ENCODE results near the gene OSGEP.
"Not testable (repeated sequence)": the region's sequence is repeated elsewhere in the genome, so short reads cannot be mapped to it uniquely, and the experiment has no call there.

Gene OSGEP

DNA sequence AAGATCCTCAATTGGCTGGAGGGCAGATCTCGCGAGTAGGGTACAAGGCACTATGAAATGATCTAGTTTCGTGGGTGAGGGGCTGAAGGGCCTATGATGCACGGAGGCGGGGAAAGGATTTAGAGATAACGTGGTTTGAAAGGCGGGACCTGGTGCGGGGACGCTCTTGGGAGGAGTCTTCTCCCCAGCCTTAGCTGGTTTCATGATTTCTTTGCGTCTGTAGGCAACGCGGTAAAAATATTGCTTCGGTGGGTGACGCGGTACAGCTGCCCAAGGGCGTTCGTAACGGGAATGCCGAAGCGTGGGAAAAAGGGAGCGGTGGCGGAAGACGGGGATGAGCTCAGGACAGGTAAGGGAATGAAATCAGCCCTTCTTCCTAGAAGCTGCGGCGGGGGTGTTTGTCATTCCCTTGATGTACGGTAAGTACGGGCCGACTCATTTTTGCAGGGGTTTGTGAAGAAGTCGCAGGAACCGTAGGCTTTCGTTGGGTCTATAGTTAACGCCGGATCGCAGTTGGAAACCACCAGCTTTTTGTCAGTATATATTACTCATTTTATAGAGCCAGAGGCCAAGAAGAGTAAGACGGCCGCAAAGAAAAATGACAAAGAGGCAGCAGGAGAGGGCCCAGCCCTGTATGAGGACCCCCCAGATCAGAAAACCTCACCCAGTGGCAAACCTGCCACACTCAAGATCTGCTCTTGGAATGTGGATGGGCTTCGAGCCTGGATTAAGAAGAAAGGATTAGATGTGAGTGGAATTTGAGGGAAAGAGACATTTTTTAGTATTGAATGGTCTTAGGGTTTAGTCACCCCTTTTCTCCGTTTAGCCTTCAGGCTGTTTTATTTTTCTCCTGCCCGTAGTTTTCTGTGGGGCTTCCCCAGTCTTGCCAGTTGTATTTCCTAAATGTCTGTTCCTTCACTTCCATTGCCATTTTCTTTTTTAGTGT lies 1.0 kb upstream of the OSGEP start:
- peak overlapping the region; percentile 81 for H3K4me3 ChIP-seq (replicated peaks; ENCODE audit: insufficient read depth, low read length)
- peak overlapping the region; percentile 98 for H3K27ac ChIP-seq (replicated peaks)
- no peaks in the 10 kb centered on the region for H3K27me3 ChIP-seq (ENCODE audit: insufficient read depth, poor library complexity, severe bottlenecking)
- TF ChIP-seq, protein P1, sequence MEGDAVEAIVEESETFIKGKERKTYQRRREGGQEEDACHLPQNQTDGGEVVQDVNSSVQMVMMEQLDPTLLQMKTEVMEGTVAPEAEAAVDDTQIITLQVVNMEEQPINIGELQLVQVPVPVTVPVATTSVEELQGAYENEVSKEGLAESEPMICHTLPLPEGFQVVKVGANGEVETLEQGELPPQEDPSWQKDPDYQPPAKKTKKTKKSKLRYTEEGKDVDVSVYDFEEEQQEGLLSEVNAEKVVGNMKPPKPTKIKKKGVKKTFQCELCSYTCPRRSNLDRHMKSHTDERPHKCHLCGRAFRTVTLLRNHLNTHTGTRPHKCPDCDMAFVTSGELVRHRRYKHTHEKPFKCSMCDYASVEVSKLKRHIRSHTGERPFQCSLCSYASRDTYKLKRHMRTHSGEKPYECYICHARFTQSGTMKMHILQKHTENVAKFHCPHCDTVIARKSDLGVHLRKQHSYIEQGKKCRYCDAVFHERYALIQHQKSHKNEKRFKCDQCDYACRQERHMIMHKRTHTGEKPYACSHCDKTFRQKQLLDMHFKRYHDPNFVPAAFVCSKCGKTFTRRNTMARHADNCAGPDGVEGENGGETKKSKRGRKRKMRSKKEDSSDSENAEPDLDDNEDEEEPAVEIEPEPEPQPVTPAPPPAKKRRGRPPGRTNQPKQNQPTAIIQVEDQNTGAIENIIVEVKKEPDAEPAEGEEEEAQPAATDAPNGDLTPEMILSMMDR (IDR thresholded peaks at IDR 0.05; ENCODE audit: insufficient read depth, low read length) = no peak
- TF ChIP-seq SPI1 (IDR thresholded peaks at IDR 0.05; ENCODE audit: borderline replicate concordance, low read depth) (no peak), POLR2AphosphoS5 (IDR thresholded peaks at IDR 0.05; ENCODE audit: low read depth) (peak; percentile 68; the same call in 1 of the 2 replicates)
- DNase-seq (ENCODE audit: low read depth in 1 of 2, low spot score in 1 of 2) = peak in 1 of 2 experiments; percentile 74

DNA sequence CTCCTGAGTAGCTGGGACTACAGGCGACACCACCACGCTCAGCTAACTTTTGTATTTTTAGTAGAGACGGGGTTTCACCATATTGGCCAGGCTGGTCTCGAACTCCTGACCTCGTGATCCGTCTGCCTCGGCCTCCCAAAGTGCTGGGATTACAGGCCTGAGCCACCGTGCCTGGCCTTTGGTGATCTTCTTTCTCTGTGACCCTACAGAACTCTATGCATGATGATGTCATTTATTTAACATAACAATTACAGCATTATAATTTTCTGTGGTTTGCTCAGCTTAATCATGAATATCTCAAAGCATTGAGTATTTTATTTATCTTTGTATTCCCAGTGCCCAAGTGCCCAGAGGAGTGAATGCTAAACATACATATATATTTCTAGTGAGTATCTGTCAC lies 1.8 kb downstream of the OSGEP start:
- DNase-seq (ENCODE audit: low read depth in 1 of 2, low spot score in 1 of 2); H3K4me3 ChIP-seq (replicated peaks; ENCODE audit: insufficient read depth, low read length); H3K27ac ChIP-seq (replicated peaks): not testable (repeated sequence)

DNA sequence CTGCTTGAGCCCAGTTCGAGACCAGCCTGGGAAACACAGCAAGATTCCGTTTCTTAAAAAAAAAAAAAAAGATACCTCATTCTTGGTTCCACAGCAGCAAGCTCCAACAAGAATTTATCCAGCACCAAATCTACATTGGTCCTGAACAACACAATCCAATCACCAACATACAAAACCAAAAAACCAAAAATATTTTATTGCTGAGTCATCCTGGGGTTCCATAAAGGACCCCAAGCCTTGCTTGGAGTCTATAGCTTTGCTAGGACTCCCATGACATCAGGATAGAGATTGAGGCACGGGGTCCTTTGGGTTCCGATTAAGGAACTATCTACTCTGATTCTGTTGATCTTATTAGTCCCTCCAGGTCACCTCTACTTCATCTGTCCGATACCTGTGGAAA lies 7.7 kb downstream of the OSGEP start:
- no peak for DNase-seq (ENCODE audit: low read depth in 1 of 2, low spot score in 1 of 2)
- Histone ChIP-seq H3K4me3 (replicated peaks; ENCODE audit: insufficient read depth, low read length) (no peak overlapping the region), H3K27ac (replicated peaks) (no peak overlapping the region), H3K27me3 (ENCODE audit: insufficient read depth, poor library complexity, severe bottlenecking) (no peaks in the 10 kb centered on the region)
- no peak for TF ChIP-seq GABPA (IDR thresholded peaks at IDR 0.05; ENCODE audit: low read depth)
- TF ChIP-seq SPI1 (IDR thresholded peaks at IDR 0.05; ENCODE audit: borderline replicate concordance, low read depth) = no peak
- TF ChIP-seq, protein P1 (IDR thresholded peaks at IDR 0.05; ENCODE audit: insufficient read depth, low read length) = no peak
- TF ChIP-seq, protein P2, sequence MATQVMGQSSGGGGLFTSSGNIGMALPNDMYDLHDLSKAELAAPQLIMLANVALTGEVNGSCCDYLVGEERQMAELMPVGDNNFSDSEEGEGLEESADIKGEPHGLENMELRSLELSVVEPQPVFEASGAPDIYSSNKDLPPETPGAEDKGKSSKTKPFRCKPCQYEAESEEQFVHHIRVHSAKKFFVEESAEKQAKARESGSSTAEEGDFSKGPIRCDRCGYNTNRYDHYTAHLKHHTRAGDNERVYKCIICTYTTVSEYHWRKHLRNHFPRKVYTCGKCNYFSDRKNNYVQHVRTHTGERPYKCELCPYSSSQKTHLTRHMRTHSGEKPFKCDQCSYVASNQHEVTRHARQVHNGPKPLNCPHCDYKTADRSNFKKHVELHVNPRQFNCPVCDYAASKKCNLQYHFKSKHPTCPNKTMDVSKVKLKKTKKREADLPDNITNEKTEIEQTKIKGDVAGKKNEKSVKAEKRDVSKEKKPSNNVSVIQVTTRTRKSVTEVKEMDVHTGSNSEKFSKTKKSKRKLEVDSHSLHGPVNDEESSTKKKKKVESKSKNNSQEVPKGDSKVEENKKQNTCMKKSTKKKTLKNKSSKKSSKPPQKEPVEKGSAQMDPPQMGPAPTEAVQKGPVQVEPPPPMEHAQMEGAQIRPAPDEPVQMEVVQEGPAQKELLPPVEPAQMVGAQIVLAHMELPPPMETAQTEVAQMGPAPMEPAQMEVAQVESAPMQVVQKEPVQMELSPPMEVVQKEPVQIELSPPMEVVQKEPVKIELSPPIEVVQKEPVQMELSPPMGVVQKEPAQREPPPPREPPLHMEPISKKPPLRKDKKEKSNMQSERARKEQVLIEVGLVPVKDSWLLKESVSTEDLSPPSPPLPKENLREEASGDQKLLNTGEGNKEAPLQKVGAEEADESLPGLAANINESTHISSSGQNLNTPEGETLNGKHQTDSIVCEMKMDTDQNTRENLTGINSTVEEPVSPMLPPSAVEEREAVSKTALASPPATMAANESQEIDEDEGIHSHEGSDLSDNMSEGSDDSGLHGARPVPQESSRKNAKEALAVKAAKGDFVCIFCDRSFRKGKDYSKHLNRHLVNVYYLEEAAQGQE (IDR thresholded peaks at IDR 0.05; ENCODE audit: insufficient replicate concordance, low read depth) = no peak
- TF ChIP-seq POLR2AphosphoS5 (IDR thresholded peaks at IDR 0.05; ENCODE audit: low read depth) = no peak

More for the DNA sequence above, 1.8 kb downstream of the OSGEP start:
- not testable (repeated sequence) for H3K27me3 ChIP-seq (ENCODE audit: insufficient read depth, poor library complexity, severe bottlenecking)

DNA sequence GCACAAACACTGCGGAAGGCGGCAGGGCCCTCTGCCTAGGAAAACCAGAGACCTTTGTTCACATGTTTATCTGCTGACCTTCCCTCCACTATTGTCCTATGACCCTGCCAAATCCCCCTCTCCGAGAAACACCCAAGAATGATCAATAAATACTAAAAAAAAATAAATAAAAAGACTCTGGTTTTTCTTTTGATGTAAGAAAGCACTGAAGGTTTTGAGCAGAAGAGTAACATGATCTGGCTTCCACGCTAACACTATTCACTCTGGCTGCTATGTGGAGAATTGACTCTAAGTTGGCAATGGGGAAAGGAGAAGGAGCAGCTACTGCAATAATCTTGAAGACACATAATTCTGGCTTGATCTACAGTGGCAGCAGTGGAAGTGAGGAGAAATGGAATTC lies 11.0 kb downstream of the OSGEP start:
- H3K27ac ChIP-seq (replicated peaks); H3K27me3 ChIP-seq (ENCODE audit: insufficient read depth, poor library complexity, severe bottlenecking); H3K4me3 ChIP-seq (replicated peaks; ENCODE audit: insufficient read depth, low read length); DNase-seq (ENCODE audit: low read depth in 1 of 2, low spot score in 1 of 2): not testable (repeated sequence)

DNA sequence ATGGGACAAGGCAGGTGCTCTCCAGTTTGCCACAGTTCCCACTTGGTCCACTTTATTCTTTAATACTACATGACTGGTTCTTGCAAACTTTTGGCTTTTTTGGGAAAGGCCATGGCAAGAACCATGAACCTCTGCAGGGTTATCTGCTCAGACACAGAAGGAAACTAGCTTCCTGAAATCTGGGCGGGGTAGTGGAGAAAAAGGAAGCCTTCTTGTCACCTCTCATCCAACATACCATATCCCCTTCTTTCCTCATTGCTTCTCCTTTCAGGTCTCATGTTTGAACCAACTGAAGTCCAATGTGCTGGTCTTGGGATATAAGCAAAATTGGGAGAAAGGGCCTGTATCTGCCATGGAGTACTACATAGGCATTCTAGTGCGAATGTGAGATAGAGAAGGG lies 13.2 kb downstream of the OSGEP start:
- DNase-seq (ENCODE audit: low read depth in 1 of 2, low spot score in 1 of 2) = peak in 1 of 2 experiments; percentile 25

More for the DNA sequence above, 13.2 kb downstream of the OSGEP start:
- TF ChIP-seq SPI1 (IDR thresholded peaks at IDR 0.05; ENCODE audit: borderline replicate concordance, low read depth) (peak; percentile 23; the same call in 1 of the 2 replicates), GABPA (IDR thresholded peaks at IDR 0.05; ENCODE audit: low read depth) (no peak)
- TF ChIP-seq, protein P1 (IDR thresholded peaks at IDR 0.05; ENCODE audit: insufficient read depth, low read length) = no peak
- no peak overlapping the region for H3K27ac ChIP-seq (replicated peaks)
- no peaks in the 10 kb centered on the region for H3K27me3 ChIP-seq (ENCODE audit: insufficient read depth, poor library complexity, severe bottlenecking)
- H3K4me3 ChIP-seq (replicated peaks; ENCODE audit: insufficient read depth, low read length) = no peak overlapping the region

Measured in HL-60 (cell line).